Fibroblast of lung (primary cell): Measurements from ENCODE around the gene TET2.

Experiments
- EZH2 ChIP-seq: IDR thresholded peaks from 2 replicates; pipeline ENCODE4 v1.5.1; 2012; ENCODE audit warnings: low read length, control low read depth, mild to moderate bottlenecking; ENCODE audit errors: missing control alignments
- TF ChIP-seq, protein P1 (sequence below), 2 donors: IDR thresholded peaks in 1 of 2; conservative IDR thresholded peaks in 1 of 2; 1 replicate in 1 of 2; 2 replicates in 1 of 2; pipeline ENCODE4 v1.5.1; 2011 to 2012; ENCODE audit warnings: low read length in 2 of 2, control low read depth in 1 of 2, inconsistent platforms in 1 of 2, low read depth in 1 of 2, mild to moderate bottlenecking in 1 of 2

DNA sequence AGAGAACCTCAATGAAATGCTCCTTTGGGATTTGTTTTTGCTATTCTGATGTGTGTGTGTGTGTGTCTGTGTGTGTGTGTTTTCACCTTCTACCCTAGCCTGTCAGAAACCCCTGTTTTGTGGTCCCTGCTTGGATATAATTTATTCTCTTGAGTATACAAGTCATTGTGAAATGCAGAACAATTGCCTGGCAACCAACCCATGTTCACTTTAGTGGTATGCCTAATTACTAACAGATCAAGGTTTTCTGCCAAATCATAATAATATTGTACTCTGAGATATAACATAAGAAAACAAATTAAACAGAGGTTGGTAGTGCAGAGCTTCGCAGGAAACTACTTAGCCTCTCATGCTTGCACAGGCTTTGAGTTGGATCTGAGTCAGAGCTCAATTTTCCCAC is 7.0 kb upstream of the TET2 start:
- TF ChIP-seq, protein P1, sequence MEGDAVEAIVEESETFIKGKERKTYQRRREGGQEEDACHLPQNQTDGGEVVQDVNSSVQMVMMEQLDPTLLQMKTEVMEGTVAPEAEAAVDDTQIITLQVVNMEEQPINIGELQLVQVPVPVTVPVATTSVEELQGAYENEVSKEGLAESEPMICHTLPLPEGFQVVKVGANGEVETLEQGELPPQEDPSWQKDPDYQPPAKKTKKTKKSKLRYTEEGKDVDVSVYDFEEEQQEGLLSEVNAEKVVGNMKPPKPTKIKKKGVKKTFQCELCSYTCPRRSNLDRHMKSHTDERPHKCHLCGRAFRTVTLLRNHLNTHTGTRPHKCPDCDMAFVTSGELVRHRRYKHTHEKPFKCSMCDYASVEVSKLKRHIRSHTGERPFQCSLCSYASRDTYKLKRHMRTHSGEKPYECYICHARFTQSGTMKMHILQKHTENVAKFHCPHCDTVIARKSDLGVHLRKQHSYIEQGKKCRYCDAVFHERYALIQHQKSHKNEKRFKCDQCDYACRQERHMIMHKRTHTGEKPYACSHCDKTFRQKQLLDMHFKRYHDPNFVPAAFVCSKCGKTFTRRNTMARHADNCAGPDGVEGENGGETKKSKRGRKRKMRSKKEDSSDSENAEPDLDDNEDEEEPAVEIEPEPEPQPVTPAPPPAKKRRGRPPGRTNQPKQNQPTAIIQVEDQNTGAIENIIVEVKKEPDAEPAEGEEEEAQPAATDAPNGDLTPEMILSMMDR (conservative IDR thresholded peaks at IDR 0.05 in 1 of 2, IDR thresholded peaks at IDR 0.05 in 1 of 2; ENCODE audit: low read depth in 1 of 2, low read length in 2 of 2): no peak
- no peak for TF ChIP-seq EZH2
